Gastroesophageal sphincter (tissue), 4 donors: ENCODE measurements around the gene CPNE1. TPM values are rescaled to one million over a fixed set of nuclear protein-coding genes. Genes with fewer than 3 reads are reported as not detected.

Experiments used
- ATAC-seq: fragments of 150-250 bp; one replicate; pipeline ENCODE4 v1.9.1; 2016; ENCODE audit warnings: mild to moderate bottlenecking, moderate library complexity
- H3K27ac ChIP-seq, 4 donors: fragments of 200-600 bp; sonication (generic) in 3 of 4; 1 replicate in 3 of 4; 2 replicates in 1 of 4; pipeline ENCODE4 v1.5.1; 2016 to 2019
- H3K27me3 ChIP-seq: fragments of 200-600 bp; sonication (generic); one replicate; pipeline ENCODE4 v1.5.1; 2019
- H3K36me3 ChIP-seq, 2 donors: fragments of 200-600 bp; sonication (generic); one replicate each; pipeline ENCODE4 v1.5.1; 2019; ENCODE audit warnings: control low read depth in 1 of 2
- H3K4me1 ChIP-seq, 3 donors: fragments of 200-600 bp; sonication (generic); 1 replicate in 2 of 3; 2 replicates in 1 of 3; pipeline ENCODE4 v1.5.1; 2016 to 2019; ENCODE audit warnings: control low read depth in 2 of 3
- H3K4me3 ChIP-seq, 2 donors: fragments of 200-600 bp; sonication (generic); one replicate each; pipeline ENCODE4 v1.5.1; 2019; ENCODE audit warnings: mild to moderate bottlenecking in 1 of 2, moderate library complexity in 1 of 2
- H3K9me3 ChIP-seq, 3 donors: fragments of 200-600 bp; sonication (generic); one replicate each; pipeline ENCODE4 v1.5.1; 2017 to 2019; ENCODE audit warnings: control low read depth in 2 of 3
- EP300 ChIP-seq: sonication (generic); formaldehyde crosslinking; IDR thresholded peaks from one replicate; pipeline ENCODE4 v1.6.1; 2017; ENCODE audit warnings: antibody characterized with exemption, mild to moderate bottlenecking
- POLR2A ChIP-seq, 2 donors: fragments of 450-650 bp; IDR thresholded peaks; one replicate each; pipeline ENCODE4 v1.6.1; 2017; ENCODE audit warnings: antibody characterized with exemption in 2 of 2, mild to moderate bottlenecking in 2 of 2, moderate library complexity in 1 of 2
- POLR2AphosphoS5 ChIP-seq: sonication (generic); formaldehyde crosslinking; IDR thresholded peaks from one replicate; pipeline ENCODE4 v1.6.1; 2017; ENCODE audit warnings: antibody characterized with exemption
- WGBS, 2 donors: methylation state at CpG; one replicate each; pipeline ENCODE4 v1.1.5; 2018; ENCODE audit warnings: low coverage in 1 of 2; 5-methylcytosine and 5-hydroxymethylcytosine counted together
- total RNA-seq, 4 donors: library from RNA; depleted of rRNA; stranded (reverse); fragments of >200 nt; gene quantifications; one replicate each; pipeline ENCODE4 v1.1.0, GENCODE V29; 2016
- TF ChIP-seq, protein P1 (sequence below), 4 experiments: fragments of 200-600 bp in 2 of 4; fragments of 450-650 bp in 2 of 4; sonication (generic) in 1 of 4; IDR thresholded peaks; one replicate each; pipeline ENCODE4 v1.5.1; 2017 to 2019; ENCODE audit warnings: antibody characterized with exemption in 4 of 4, mild to moderate bottlenecking in 2 of 4, moderate library complexity in 2 of 4

CPNE1 gene
- total RNA-seq, 4 donors from 2014 or later: 43.8 to 131 (median 95.2) TPM

DNA sequence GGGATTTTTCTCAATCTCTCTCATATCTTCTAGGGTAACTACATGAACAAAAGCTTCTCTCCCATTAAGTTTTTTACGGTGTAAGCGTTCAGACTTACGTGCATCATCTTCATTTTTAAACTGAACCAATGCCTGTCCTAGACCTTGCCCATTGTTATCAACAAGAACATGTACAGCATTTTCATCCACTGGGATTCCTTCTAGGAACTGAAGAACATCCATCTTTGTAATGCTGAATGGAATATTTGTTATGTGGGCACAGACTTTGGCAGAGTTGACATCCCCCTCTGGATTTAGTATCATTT, 11.3 kb downstream of the CPNE1 start:
- no peak for ATAC-seq
- 96 to 100% methylated on average over 3 of the region's 3 CpGs for WGBS, 2 donors
- TF ChIP-seq POLR2A (IDR thresholded peaks at IDR 0.05) (no peak), POLR2AphosphoS5 (no peak), EP300 (no peak)
- TF ChIP-seq, protein P1, sequence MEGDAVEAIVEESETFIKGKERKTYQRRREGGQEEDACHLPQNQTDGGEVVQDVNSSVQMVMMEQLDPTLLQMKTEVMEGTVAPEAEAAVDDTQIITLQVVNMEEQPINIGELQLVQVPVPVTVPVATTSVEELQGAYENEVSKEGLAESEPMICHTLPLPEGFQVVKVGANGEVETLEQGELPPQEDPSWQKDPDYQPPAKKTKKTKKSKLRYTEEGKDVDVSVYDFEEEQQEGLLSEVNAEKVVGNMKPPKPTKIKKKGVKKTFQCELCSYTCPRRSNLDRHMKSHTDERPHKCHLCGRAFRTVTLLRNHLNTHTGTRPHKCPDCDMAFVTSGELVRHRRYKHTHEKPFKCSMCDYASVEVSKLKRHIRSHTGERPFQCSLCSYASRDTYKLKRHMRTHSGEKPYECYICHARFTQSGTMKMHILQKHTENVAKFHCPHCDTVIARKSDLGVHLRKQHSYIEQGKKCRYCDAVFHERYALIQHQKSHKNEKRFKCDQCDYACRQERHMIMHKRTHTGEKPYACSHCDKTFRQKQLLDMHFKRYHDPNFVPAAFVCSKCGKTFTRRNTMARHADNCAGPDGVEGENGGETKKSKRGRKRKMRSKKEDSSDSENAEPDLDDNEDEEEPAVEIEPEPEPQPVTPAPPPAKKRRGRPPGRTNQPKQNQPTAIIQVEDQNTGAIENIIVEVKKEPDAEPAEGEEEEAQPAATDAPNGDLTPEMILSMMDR (IDR thresholded peaks at IDR 0.05): no peak
- Histone ChIP-seq H3K27ac (no peak overlapping the region), H3K36me3 (peaks cover 5 to 29% of the 10 kb centered on the region in 2 donors), H3K9me3 (no peaks in the 10 kb centered on the region), H3K27me3 (no peaks in the 10 kb centered on the region), H3K4me3 (no peak overlapping the region), H3K4me1 (peaks cover 8 to 75% (median 14%) of the 10 kb centered on the region in 3 donors)

- WGBS, 2 donors: 94 to 96% methylated on average over 3 to 6 of the region's 13 CpGs
- TF ChIP-seq, protein P1 (IDR thresholded peaks at IDR 0.05): no peak
- TF ChIP-seq POLR2AphosphoS5 (no peak), EP300 (no peak), POLR2A (IDR thresholded peaks at IDR 0.05) (no peak)
- H3K27ac ChIP-seq: no peak overlapping the region
- ATAC-seq: no peak
- no peak overlapping the region for H3K4me3 ChIP-seq
- peaks cover 5 to 29% of the 10 kb centered on the region in 2 donors for H3K36me3 ChIP-seq
- H3K9me3 ChIP-seq: no peaks in the 10 kb centered on the region
- no peaks in the 10 kb centered on the region for H3K27me3 ChIP-seq
- peaks cover 8 to 75% (median 13%) of the 10 kb centered on the region in 3 donors for H3K4me1 ChIP-seq
These were observed 11.9 kb downstream of the CPNE1 start for GRCh38 chr20:35652641-35653429.

DNA sequence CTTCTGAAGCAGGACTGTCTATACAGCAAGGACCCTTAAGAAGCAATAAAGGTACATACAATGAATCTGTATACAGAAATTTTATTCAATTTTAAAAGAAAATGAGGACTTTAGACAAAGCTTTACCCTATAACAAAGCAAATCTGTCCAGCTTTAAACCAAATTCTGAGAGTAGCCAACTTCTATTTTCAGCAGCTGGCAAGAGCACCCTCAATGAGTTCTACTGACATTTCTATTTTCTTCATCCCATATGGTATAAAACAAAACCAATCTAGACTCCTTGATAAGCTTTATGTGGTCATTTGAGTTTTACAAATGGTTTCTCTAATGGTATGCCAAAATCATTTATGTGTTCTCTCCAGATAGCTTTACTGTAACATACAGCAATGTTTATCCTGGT, 12.7 kb downstream of the CPNE1 start:
- H3K4me1 ChIP-seq: peaks cover 7 to 72% (median 8%) of the 10 kb centered on the region in 3 donors
- H3K27me3 ChIP-seq: no peaks in the 10 kb centered on the region
- H3K36me3 ChIP-seq: peaks cover 5 to 29% of the 10 kb centered on the region in 2 donors
- no peak for ATAC-seq
- H3K9me3 ChIP-seq: no peaks in the 10 kb centered on the region
- no peak overlapping the region for H3K4me3 ChIP-seq
- no peak for TF ChIP-seq EP300
- no peak for TF ChIP-seq POLR2AphosphoS5
- no peak for TF ChIP-seq POLR2A (IDR thresholded peaks at IDR 0.05)
- TF ChIP-seq, protein P1 (IDR thresholded peaks at IDR 0.05): no peak
- peak overlapping the region in 1 of 4 donors; percentile 37 for H3K27ac ChIP-seq

- Histone ChIP-seq H3K4me1 (peaks cover 7 to 62% (median 8%) of the 10 kb centered on the region in 3 donors), H3K27ac (peak overlapping the region in 1 of 4 donors; percentile 37), H3K36me3 (peaks cover 5 to 29% of the 10 kb centered on the region in 2 donors), H3K9me3 (no peaks in the 10 kb centered on the region), H3K4me3 (no peak overlapping the region), H3K27me3 (no peaks in the 10 kb centered on the region)
- WGBS, 2 donors: 63 to 77% methylated on average over 3 of the region's 3 CpGs
- no peak for TF ChIP-seq POLR2A (IDR thresholded peaks at IDR 0.05)
- TF ChIP-seq POLR2AphosphoS5: no peak
- TF ChIP-seq, protein P1 (IDR thresholded peaks at IDR 0.05): no peak
- TF ChIP-seq EP300: no peak
- ATAC-seq: no peak
These were observed 14.1 kb downstream of the CPNE1 start for GRCh38 chr20:35650632-35651031.

DNA sequence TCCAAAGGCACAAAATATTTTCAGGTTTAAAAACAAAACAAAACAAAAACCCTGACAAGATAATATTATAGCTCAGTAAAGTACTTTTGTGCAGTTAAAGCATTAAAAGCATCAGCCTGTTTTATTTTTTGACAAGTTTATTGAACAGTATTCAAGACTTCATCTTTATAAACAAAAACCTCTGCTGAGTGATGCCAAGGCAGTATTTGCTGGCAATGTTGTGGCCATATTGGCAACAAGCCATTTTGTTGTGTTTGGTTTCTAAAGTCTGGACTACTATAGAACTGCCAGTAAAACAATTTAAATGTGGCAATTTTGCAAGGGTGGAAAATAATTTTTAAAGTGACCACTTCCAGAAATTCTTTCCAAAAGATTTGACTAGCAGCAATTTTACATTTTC, 15.9 kb downstream of the CPNE1 start:
- Histone ChIP-seq H3K27ac (peak overlapping the region in 1 of 4 donors; percentile 20), H3K27me3 (no peaks in the 10 kb centered on the region), H3K4me1 (peaks cover 7 to 71% (median 8%) of the 10 kb centered on the region in 3 donors), H3K4me3 (no peak overlapping the region), H3K36me3 (peaks cover 0 to 14% of the 10 kb centered on the region in 2 donors), H3K9me3 (no peaks in the 10 kb centered on the region)
- ATAC-seq: no peak
- no peak for TF ChIP-seq EP300
- TF ChIP-seq POLR2AphosphoS5: no peak
- no peak for TF ChIP-seq POLR2A (IDR thresholded peaks at IDR 0.05)
- TF ChIP-seq, protein P1 (IDR thresholded peaks at IDR 0.05): no peak
